GM08714 (cell line): ENCODE measurements around the gene CPD.
"Not testable (repeated sequence)": the region's sequence is repeated elsewhere in the genome, so short reads cannot be mapped to it uniquely, and the experiment has no call there.

Source experiments
- H3K4me3 ChIP-seq: fragments of 200-500 bp; sonication (Bioruptor generic); 2 replicates; pipeline ENCODE4 v1.5.1; 2014; ENCODE audit warnings: mild to moderate bottlenecking, low read length, inconsistent platforms
- ZNF274 ChIP-seq: IDR thresholded peaks from 2 replicates; pipeline ENCODE4 v1.6.1; 2012; ENCODE audit warnings: mild to moderate bottlenecking, low read depth, low read length

The CPD gene

GRCh38 chr17:30421592-30421991 is 42.9 kb downstream of the CPD start:
- no peak overlapping the region for H3K4me3 ChIP-seq
- TF ChIP-seq ZNF274 = no peak

- no peak for TF ChIP-seq ZNF274
- H3K4me3 ChIP-seq = no peak overlapping the region
These were observed 43.4 kb downstream of the CPD start for GRCh38 chr17:30422171-30422570.

- H3K4me3 ChIP-seq = no peak overlapping the region
- no peak for TF ChIP-seq ZNF274
These were observed 45.7 kb downstream of the CPD start for GRCh38 chr17:30424471-30424870.

GRCh38 chr17:30426292-30426691 is 47.6 kb downstream of the CPD start:
- H3K4me3 ChIP-seq = no peak overlapping the region
- no peak for TF ChIP-seq ZNF274

- no peak for TF ChIP-seq ZNF274
- no peak overlapping the region for H3K4me3 ChIP-seq
These were observed 48.9 kb downstream of the CPD start for GRCh38 chr17:30427611-30428010.

- no peak for TF ChIP-seq ZNF274
- no peak overlapping the region for H3K4me3 ChIP-seq
These were observed 50.4 kb downstream of the CPD start for GRCh38 chr17:30429155-30429554.

GRCh38 chr17:30433514-30433913 is 54.8 kb downstream of the CPD start:
- TF ChIP-seq ZNF274 = no peak
- H3K4me3 ChIP-seq = no peak overlapping the region

- no peak for TF ChIP-seq ZNF274
- H3K4me3 ChIP-seq = no peak overlapping the region
These were observed 58.0 kb downstream of the CPD start for GRCh38 chr17:30436729-30437128.

- no peak for TF ChIP-seq ZNF274
- H3K4me3 ChIP-seq = no peak overlapping the region
These were observed 65.0 kb downstream of the CPD start for GRCh38 chr17:30443721-30444120.

GRCh38 chr17:30446640-30447039 is 67.9 kb downstream of the CPD start:
- not testable (repeated sequence) for H3K4me3 ChIP-seq

- TF ChIP-seq ZNF274 = no peak
- H3K4me3 ChIP-seq = no peak overlapping the region
These were observed 70.8 kb downstream of the CPD start for GRCh38 chr17:30449480-30449879.

GRCh38 chr17:30450125-30451027 is 71.6 kb downstream of the CPD start:
- H3K4me3 ChIP-seq = no peak overlapping the region
- TF ChIP-seq ZNF274 = no peak

- no peak for TF ChIP-seq ZNF274
- no peak overlapping the region for H3K4me3 ChIP-seq
These were observed 75.9 kb downstream of the CPD start for GRCh38 chr17:30454635-30455034.

GRCh38 chr17:30458371-30458770 is 79.6 kb downstream of the CPD start:
- no peak overlapping the region for H3K4me3 ChIP-seq
- no peak for TF ChIP-seq ZNF274

GRCh38 chr17:30458797-30459413 is 80.2 kb downstream of the CPD start:
- not testable (repeated sequence) for H3K4me3 ChIP-seq
